Mammary epithelial cell (primary cell): ENCODE data around the gene CCL4.
"Not testable (repeated sequence)": the region's sequence is repeated elsewhere in the genome, so short reads cannot be mapped to it uniquely, and the experiment has no call there.

Experiments
- EZH2 ChIP-seq: IDR thresholded peaks from 2 replicates; pipeline ENCODE4 v1.6.1; 2012; ENCODE audit warnings: low read length, inconsistent platforms, borderline replicate concordance
- TF ChIP-seq, protein P1 (sequence below), 2 donors: IDR thresholded peaks in 1 of 2; conservative IDR thresholded peaks in 1 of 2; 2 replicates each; pipeline ENCODE4 v1.5.1; 2011 to 2012; ENCODE audit warnings: inconsistent platforms in 2 of 2, low read length in 2 of 2, mild to moderate bottlenecking in 2 of 2, control low read depth in 1 of 2, low read depth in 1 of 2; ENCODE audit not compliant: insufficient read depth in 1 of 2; ENCODE audit errors: extremely low read depth in 1 of 2

- TF ChIP-seq, protein P1, sequence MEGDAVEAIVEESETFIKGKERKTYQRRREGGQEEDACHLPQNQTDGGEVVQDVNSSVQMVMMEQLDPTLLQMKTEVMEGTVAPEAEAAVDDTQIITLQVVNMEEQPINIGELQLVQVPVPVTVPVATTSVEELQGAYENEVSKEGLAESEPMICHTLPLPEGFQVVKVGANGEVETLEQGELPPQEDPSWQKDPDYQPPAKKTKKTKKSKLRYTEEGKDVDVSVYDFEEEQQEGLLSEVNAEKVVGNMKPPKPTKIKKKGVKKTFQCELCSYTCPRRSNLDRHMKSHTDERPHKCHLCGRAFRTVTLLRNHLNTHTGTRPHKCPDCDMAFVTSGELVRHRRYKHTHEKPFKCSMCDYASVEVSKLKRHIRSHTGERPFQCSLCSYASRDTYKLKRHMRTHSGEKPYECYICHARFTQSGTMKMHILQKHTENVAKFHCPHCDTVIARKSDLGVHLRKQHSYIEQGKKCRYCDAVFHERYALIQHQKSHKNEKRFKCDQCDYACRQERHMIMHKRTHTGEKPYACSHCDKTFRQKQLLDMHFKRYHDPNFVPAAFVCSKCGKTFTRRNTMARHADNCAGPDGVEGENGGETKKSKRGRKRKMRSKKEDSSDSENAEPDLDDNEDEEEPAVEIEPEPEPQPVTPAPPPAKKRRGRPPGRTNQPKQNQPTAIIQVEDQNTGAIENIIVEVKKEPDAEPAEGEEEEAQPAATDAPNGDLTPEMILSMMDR (conservative IDR thresholded peaks at IDR 0.05 in 1 of 2, IDR thresholded peaks at IDR 0.05 in 1 of 2; ENCODE audit: extremely low read depth in 1 of 2, insufficient read depth in 1 of 2, low read depth in 1 of 2, low read length in 2 of 2): not testable (repeated sequence)
- TF ChIP-seq EZH2: not testable (repeated sequence)
Measured at GRCh38 chr17:36083691-36084090, 19.9 kb upstream of the CCL4 start.
